ENCODE measurements around the gene PAN3.

DNA sequence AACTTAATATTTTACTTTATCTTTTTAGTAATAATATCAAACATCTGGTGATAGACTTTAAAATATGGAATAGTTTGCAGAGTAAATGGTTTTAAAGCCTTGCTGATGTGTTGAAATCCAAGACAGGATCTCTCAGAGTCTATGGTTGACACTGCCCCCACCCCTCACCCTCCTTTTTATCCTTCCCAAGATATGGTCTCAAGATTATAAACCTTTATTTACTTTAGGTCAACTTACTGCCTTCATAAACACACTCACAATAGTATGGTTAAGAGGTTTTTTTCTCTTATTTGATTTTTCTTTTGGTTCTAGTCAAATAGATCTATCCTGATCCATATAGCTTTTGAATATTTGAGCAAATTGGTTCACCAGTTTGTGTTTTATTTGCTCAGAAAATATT lies 39.0 kb downstream of the PAN3 start:
- TF ChIP-seq, protein P1, sequence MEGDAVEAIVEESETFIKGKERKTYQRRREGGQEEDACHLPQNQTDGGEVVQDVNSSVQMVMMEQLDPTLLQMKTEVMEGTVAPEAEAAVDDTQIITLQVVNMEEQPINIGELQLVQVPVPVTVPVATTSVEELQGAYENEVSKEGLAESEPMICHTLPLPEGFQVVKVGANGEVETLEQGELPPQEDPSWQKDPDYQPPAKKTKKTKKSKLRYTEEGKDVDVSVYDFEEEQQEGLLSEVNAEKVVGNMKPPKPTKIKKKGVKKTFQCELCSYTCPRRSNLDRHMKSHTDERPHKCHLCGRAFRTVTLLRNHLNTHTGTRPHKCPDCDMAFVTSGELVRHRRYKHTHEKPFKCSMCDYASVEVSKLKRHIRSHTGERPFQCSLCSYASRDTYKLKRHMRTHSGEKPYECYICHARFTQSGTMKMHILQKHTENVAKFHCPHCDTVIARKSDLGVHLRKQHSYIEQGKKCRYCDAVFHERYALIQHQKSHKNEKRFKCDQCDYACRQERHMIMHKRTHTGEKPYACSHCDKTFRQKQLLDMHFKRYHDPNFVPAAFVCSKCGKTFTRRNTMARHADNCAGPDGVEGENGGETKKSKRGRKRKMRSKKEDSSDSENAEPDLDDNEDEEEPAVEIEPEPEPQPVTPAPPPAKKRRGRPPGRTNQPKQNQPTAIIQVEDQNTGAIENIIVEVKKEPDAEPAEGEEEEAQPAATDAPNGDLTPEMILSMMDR (IDR thresholded peaks at IDR 0.05) = no peak
- TF ChIP-seq POLR2AphosphoS5 (IDR thresholded peaks at IDR 0.05) = no peak
- TF ChIP-seq EP300 (IDR thresholded peaks at IDR 0.05) = no peak
- TF ChIP-seq POLR2A (IDR thresholded peaks at IDR 0.05) = no peak
